Measurements from ENCODE around the gene IGF2BP2. TPM values are rescaled to one million over a fixed set of nuclear protein-coding genes. Genes with fewer than 3 reads are reported as not detected.

The IGF2BP2 gene
- polyA plus RNA-seq, 5 donors: 53.3 to 71.1 (median 67.7) TPM

Other genes starting within 250 kb of the IGF2BP2 start
- 10 to 100 TPM; 34.5 to 49.6 (median 46.1) TPM for gene SENP2, start 238.7 kb downstream of the IGF2BP2 start, polyA plus RNA-seq (ENCODE audit: insufficient read depth in 1 of 5, insufficient read length in 5 of 5, low replicate concordance in 1 of 5)
- gene TRA2B, start 113.0 kb upstream of the IGF2BP2 start, polyA plus RNA-seq (ENCODE audit: insufficient read depth in 1 of 5, insufficient read length in 5 of 5, low replicate concordance in 1 of 5): 100 to 1,000 TPM; 249 to 313 (median 294) TPM